ENCODE measurements around the gene MYO3B. TPM values are rescaled to one million over a fixed set of nuclear protein-coding genes. Genes with fewer than 3 reads are reported as not detected.

The MYO3B gene
- polyA plus RNA-seq, 1 donor = 0.30 TPM

DNA sequence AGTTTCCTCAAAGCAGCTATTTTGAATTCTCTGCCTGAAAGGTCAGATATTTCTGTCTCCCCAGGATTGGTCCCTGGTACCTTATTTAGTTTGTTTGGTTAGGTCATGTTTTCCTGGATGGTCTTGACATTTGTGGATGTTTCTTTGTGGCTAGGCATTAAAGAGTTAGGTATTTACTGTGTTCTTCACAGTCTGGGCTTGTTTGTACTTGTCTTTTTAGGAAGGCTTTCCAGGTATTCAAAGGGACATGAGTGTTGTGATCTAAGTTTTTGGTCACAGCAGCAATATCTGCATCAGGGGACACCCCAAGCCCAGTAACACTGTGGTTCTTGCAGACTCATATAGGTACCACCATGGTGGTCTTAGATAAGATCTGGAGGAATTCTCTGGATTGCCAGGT lies 11.8 kb downstream of the MYO3B start:
- Histone ChIP-seq H3K36me3 (ENCODE audit: control insufficient read depth, insufficient read depth, low read length) (no peaks in the 10 kb centered on the region), H3K27me3 (ENCODE audit: control insufficient read depth, insufficient read depth, low read length) (no peaks in the 10 kb centered on the region), H3K9me3 (ENCODE audit: control insufficient read depth, low read depth, low read length) (no peaks in the 10 kb centered on the region), H3K4me1 (ENCODE audit: control insufficient read depth, insufficient read depth, low read length) (no peaks in the 10 kb centered on the region), H3K27ac (ENCODE audit: low read length) (no peak overlapping the region), H3K4me3 (ENCODE audit: low read length) (no peak overlapping the region)
- no peak for DNase-seq

DNA sequence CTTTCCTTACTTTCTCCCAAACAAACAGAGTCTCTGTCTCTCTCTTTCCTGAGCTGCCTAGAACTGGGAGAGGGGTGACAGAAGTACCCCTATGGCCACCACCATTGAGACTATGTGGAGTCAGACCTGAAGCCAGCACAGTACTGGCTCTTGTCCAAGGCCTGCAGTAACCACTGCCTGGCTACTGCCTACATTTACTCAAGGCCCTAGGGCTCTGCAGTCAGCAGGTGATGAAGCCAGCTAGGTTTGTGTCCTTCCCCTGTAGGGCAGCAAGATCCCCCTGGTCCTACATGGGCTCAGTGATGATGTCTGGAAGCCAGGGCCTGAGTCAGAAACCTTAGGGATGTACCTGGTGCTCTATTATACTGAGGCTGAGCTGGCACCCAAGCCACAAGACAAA lies 12.2 kb downstream of the MYO3B start:
- no peak for DNase-seq
- Histone ChIP-seq H3K36me3 (ENCODE audit: control insufficient read depth, insufficient read depth, low read length) (no peaks in the 10 kb centered on the region), H3K27ac (ENCODE audit: low read length) (no peak overlapping the region), H3K4me3 (ENCODE audit: low read length) (no peak overlapping the region), H3K27me3 (ENCODE audit: control insufficient read depth, insufficient read depth, low read length) (no peaks in the 10 kb centered on the region), H3K9me3 (ENCODE audit: control insufficient read depth, low read depth, low read length) (no peaks in the 10 kb centered on the region), H3K4me1 (ENCODE audit: control insufficient read depth, insufficient read depth, low read length) (no peaks in the 10 kb centered on the region)

- Histone ChIP-seq H3K4me1 (ENCODE audit: control insufficient read depth, insufficient read depth, low read length) (no peaks in the 10 kb centered on the region), H3K27ac (ENCODE audit: low read length) (no peak overlapping the region), H3K36me3 (ENCODE audit: control insufficient read depth, insufficient read depth, low read length) (no peaks in the 10 kb centered on the region), H3K4me3 (ENCODE audit: low read length) (no peak overlapping the region), H3K27me3 (ENCODE audit: control insufficient read depth, insufficient read depth, low read length) (no peaks in the 10 kb centered on the region), H3K9me3 (ENCODE audit: control insufficient read depth, low read depth, low read length) (no peaks in the 10 kb centered on the region)
- no CpG with 5 or more reads among the region's 8 CpGs for WGBS (ENCODE audit: insufficient coverage, low lambda C conversion rate)
- DNase-seq = no peak
Observed at GRCh38 chr2:170191166-170191866, 13.4 kb downstream of the MYO3B start.

DNA sequence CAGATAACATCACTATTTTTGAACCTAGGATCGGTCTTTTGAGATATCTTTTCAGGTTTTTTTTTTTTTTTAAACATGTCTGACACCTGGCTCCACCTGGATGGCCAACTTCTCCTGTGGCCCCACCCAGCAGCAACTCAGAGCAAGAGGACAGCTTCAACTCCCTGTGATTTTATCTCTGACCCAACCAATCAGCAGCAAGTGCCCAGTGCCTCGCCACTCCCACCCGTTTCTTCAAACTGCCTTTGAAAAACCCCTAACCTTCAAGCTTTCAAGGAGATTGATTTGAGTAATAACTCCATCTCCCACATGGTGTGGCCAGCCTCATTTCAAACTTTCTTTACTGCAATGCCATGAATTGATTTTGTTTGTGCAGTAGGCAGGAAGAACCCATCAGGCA lies 19.0 kb downstream of the MYO3B start:
- Histone ChIP-seq H3K27me3 (ENCODE audit: control insufficient read depth, insufficient read depth, low read length) (no peaks in the 10 kb centered on the region), H3K4me3 (ENCODE audit: low read length) (no peak overlapping the region), H3K27ac (ENCODE audit: low read length) (no peak overlapping the region), H3K9me3 (ENCODE audit: control insufficient read depth, low read depth, low read length) (no peaks in the 10 kb centered on the region), H3K4me1 (ENCODE audit: control insufficient read depth, insufficient read depth, low read length) (no peaks in the 10 kb centered on the region), H3K36me3 (ENCODE audit: control insufficient read depth, insufficient read depth, low read length) (no peaks in the 10 kb centered on the region)
- DNase-seq = no peak
- WGBS (ENCODE audit: insufficient coverage, low lambda C conversion rate) = 75% methylated on average over 1 of the region's 3 CpGs

DNA sequence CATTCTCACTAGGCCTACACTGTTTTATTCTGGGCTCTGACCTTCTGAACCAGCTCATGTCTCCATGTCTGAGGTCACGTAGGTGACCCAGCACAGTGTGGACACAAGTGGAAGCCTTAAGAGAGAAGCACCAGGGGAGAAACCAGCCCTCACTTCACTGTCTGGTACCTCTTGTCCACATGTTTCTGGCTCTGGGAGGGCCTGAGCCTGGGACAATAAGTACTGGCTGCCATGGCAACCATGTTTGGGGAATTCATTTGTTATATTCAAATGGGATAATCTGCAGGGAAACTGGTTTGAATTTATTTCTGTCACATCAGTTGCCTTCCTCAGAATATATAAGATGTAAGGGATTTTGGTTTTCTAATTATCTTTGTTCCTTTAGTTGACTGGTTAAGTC lies 23.3 kb downstream of the MYO3B start:
- no CpG with 5 or more reads among the region's 1 CpG for WGBS (ENCODE audit: insufficient coverage, low lambda C conversion rate)
- Histone ChIP-seq H3K27me3 (ENCODE audit: control insufficient read depth, insufficient read depth, low read length) (no peaks in the 10 kb centered on the region), H3K36me3 (ENCODE audit: control insufficient read depth, insufficient read depth, low read length) (no peaks in the 10 kb centered on the region), H3K4me1 (ENCODE audit: control insufficient read depth, insufficient read depth, low read length) (no peaks in the 10 kb centered on the region), H3K27ac (ENCODE audit: low read length) (no peak overlapping the region), H3K9me3 (ENCODE audit: control insufficient read depth, low read depth, low read length) (no peaks in the 10 kb centered on the region), H3K4me3 (ENCODE audit: low read length) (no peak overlapping the region)
- DNase-seq = no peak

GRCh38 chr2:170201734-170202393 lies 23.9 kb downstream of the MYO3B start:
- no peak overlapping the region for H3K27ac ChIP-seq (ENCODE audit: low read length)
- no peaks in the 10 kb centered on the region for H3K4me1 ChIP-seq (ENCODE audit: control insufficient read depth, insufficient read depth, low read length)
- no peak overlapping the region for H3K4me3 ChIP-seq (ENCODE audit: low read length)
- H3K9me3 ChIP-seq (ENCODE audit: control insufficient read depth, low read depth, low read length) = no peaks in the 10 kb centered on the region
- DNase-seq = no peak
- H3K36me3 ChIP-seq (ENCODE audit: control insufficient read depth, insufficient read depth, low read length) = no peaks in the 10 kb centered on the region
- no CpG with 5 or more reads among the region's 3 CpGs for WGBS (ENCODE audit: insufficient coverage, low lambda C conversion rate)
- H3K27me3 ChIP-seq (ENCODE audit: control insufficient read depth, insufficient read depth, low read length) = no peaks in the 10 kb centered on the region

DNA sequence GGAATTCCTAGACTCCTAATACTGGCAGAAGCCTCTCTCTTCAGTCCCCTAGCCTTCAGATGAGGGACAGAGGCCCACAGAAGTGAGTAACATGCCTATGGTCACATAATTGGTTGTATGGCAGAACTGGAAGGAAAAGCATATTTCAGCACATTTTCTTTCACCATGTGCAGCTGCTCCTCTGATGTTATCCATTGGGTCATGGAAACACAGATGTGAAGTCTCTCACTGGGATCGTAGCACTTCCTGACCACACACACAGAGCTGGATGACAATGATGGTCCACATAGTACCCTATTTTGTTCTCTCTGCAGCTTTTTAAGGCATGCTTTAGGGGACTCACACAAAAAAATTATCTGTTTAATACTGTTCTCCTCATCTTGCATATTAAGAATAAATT lies 24.5 kb downstream of the MYO3B start:
- Histone ChIP-seq H3K27ac (ENCODE audit: low read length) (no peak overlapping the region), H3K9me3 (ENCODE audit: control insufficient read depth, low read depth, low read length) (no peaks in the 10 kb centered on the region), H3K36me3 (ENCODE audit: control insufficient read depth, insufficient read depth, low read length) (no peaks in the 10 kb centered on the region), H3K4me1 (ENCODE audit: control insufficient read depth, insufficient read depth, low read length) (no peaks in the 10 kb centered on the region), H3K27me3 (ENCODE audit: control insufficient read depth, insufficient read depth, low read length) (no peaks in the 10 kb centered on the region), H3K4me3 (ENCODE audit: low read length) (no peak overlapping the region)
- DNase-seq = no peak
- WGBS (ENCODE audit: insufficient coverage, low lambda C conversion rate) = 80% methylated on average over 1 of the region's 1 CpG

GRCh38 chr2:170204298-170204951 lies 26.5 kb downstream of the MYO3B start:
- no peak overlapping the region for H3K27ac ChIP-seq (ENCODE audit: low read length)
- H3K27me3 ChIP-seq (ENCODE audit: control insufficient read depth, insufficient read depth, low read length) = no peaks in the 10 kb centered on the region
- no peak overlapping the region for H3K4me3 ChIP-seq (ENCODE audit: low read length)
- 94% methylated on average over 2 of the region's 4 CpGs for WGBS (ENCODE audit: insufficient coverage, low lambda C conversion rate)
- H3K36me3 ChIP-seq (ENCODE audit: control insufficient read depth, insufficient read depth, low read length) = no peaks in the 10 kb centered on the region
- no peaks in the 10 kb centered on the region for H3K4me1 ChIP-seq (ENCODE audit: control insufficient read depth, insufficient read depth, low read length)
- no peaks in the 10 kb centered on the region for H3K9me3 ChIP-seq (ENCODE audit: control insufficient read depth, low read depth, low read length)
- no peak for DNase-seq

- H3K27me3 ChIP-seq (ENCODE audit: control insufficient read depth, insufficient read depth, low read length) = no peaks in the 10 kb centered on the region
- no peak for DNase-seq
- WGBS (ENCODE audit: insufficient coverage, low lambda C conversion rate) = no CpG with 5 or more reads among the region's 1 CpG
- no peaks in the 10 kb centered on the region for H3K4me1 ChIP-seq (ENCODE audit: control insufficient read depth, insufficient read depth, low read length)
- no peaks in the 10 kb centered on the region for H3K36me3 ChIP-seq (ENCODE audit: control insufficient read depth, insufficient read depth, low read length)
- H3K9me3 ChIP-seq (ENCODE audit: control insufficient read depth, low read depth, low read length) = no peaks in the 10 kb centered on the region
- H3K4me3 ChIP-seq (ENCODE audit: low read length) = no peak overlapping the region
- no peak overlapping the region for H3K27ac ChIP-seq (ENCODE audit: low read length)
Observed at GRCh38 chr2:170206246-170206645, 28.3 kb downstream of the MYO3B start.

DNA sequence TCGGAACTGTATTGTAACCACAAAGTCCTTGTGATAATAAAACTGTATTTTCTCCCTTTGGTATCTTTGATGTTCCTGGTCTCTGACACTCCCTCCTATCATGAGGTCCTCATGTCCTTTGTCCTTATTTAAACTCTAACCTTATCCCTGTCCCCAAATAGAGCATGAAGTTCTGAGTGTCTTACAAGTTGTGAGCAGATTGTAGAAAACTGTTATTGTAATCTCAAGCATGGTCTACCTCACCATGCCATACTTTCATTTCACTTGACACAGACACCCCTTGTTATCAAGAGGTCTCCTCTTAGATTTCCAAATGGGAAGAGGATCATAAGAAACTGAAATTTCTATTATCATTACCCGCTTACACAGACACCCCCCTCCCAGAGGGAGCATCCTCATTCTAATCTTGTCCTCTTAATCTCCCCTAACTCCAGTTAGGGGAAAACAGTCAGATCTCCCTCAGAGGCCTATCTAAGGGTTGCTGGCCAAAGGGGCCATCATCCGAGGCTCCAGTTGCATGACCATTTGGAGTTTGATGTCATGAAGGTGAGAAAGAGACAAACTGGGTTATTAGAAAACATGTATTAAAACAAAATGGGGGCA lies 29.0 kb downstream of the MYO3B start:
- Histone ChIP-seq H3K27ac (ENCODE audit: low read length) (no peak overlapping the region), H3K4me3 (ENCODE audit: low read length) (no peak overlapping the region), H3K9me3 (ENCODE audit: control insufficient read depth, low read depth, low read length) (no peaks in the 10 kb centered on the region), H3K4me1 (ENCODE audit: control insufficient read depth, insufficient read depth, low read length) (no peaks in the 10 kb centered on the region), H3K36me3 (ENCODE audit: control insufficient read depth, insufficient read depth, low read length) (no peaks in the 10 kb centered on the region), H3K27me3 (ENCODE audit: control insufficient read depth, insufficient read depth, low read length) (no peaks in the 10 kb centered on the region)
- DNase-seq = no peak
- WGBS (ENCODE audit: insufficient coverage, low lambda C conversion rate) = no CpG with 5 or more reads among the region's 3 CpGs
